PC-9 (cell line): ENCODE data around the gene ZNF839. TPM values are rescaled to one million over a fixed set of nuclear protein-coding genes. Genes with fewer than 3 reads are reported as not detected.

Experiments
- BruUV-seq: library from RNA; stranded (reverse); fragments of 400-500 nt; replicated peaks from 2 replicates; lab custom pipeline; 2021; lab: Mats Ljungman, UMichigan
- CTCF ChIA-PET: fragments of 300-600 bp; sonication (Branson Sonifier 250); formaldehyde crosslinking; loops from one replicate; lab custom pipeline; 2022; ENCODE audit warnings: antibody characterized with exemption; lab: Charles Lee
- POLR2A ChIA-PET: fragments of 300-600 bp; sonication (Branson Sonifier 250); formaldehyde crosslinking; loops from one replicate; lab custom pipeline; 2022; ENCODE audit warnings: antibody characterized with exemption; ENCODE audit not compliant: unreplicated experiment; lab: Charles Lee
- DNase-seq, 2 experiments: peaks; one replicate each; pipeline versions ENCODE4 v3.0.0 to v3.0.0-alpha.2; 2015 to 2022; ENCODE audit warnings: mixed read lengths in 1 of 2
- H2AFZ ChIP-seq: fragments of 200-600 bp; sonication (generic); 2 replicates; pipeline ENCODE4 v1.8.1; 2017; ENCODE audit warnings: antibody characterized with exemption
- H3F3A ChIP-seq: fragments of 200-600 bp; sonication (generic); 2 replicates; pipeline ENCODE4 v1.8.1; 2017; ENCODE audit warnings: antibody characterized with exemption, mild to moderate bottlenecking, low read depth; ENCODE audit not compliant: insufficient read depth
- H3K27ac ChIP-seq: fragments of 200-600 bp; sonication (generic); 2 replicates; pipeline ENCODE4 v1.6.1; 2016; ENCODE audit warnings: mixed run types
- H3K27me3 ChIP-seq: fragments of 200-600 bp; sonication (generic); 2 replicates; pipeline ENCODE4 v1.6.1; 2016; ENCODE audit warnings: low read depth, mixed run types; ENCODE audit not compliant: insufficient read depth
- H3K36me3 ChIP-seq: fragments of 200-600 bp; sonication (generic); 2 replicates; pipeline ENCODE4 v1.6.1; 2016; ENCODE audit warnings: low read depth, mixed run types
- H3K4me1 ChIP-seq: fragments of 200-600 bp; sonication (generic); replicated peaks from 2 replicates; pipeline ENCODE4 v1.6.1; 2016; ENCODE audit warnings: mixed run types; ENCODE audit not compliant: insufficient read depth
- H3K4me2 ChIP-seq: fragments of 200-600 bp; sonication (generic); 2 replicates; pipeline ENCODE4 v1.6.1; 2017; ENCODE audit warnings: mixed run types
- H3K4me3 ChIP-seq: fragments of 200-600 bp; sonication (generic); 2 replicates; pipeline ENCODE4 v1.6.1; 2016; ENCODE audit warnings: mixed run types
- H3K79me2 ChIP-seq: fragments of 200-600 bp; sonication (generic); 2 replicates; pipeline ENCODE4 v1.6.1; 2017; ENCODE audit warnings: low read depth, mixed run types
- H3K9me2 ChIP-seq: fragments of 200-600 bp; sonication (generic); 2 replicates; pipeline ENCODE4 v1.8.1; 2017; ENCODE audit warnings: mild to moderate bottlenecking; ENCODE audit not compliant: insufficient read depth
- H3K9me3 ChIP-seq: fragments of 200-600 bp; sonication (generic); 2 replicates; pipeline ENCODE4 v1.8.1; 2016; ENCODE audit warnings: low read depth; ENCODE audit not compliant: insufficient read depth
- H4K20me1 ChIP-seq: fragments of 200-600 bp; sonication (generic); 2 replicates; pipeline ENCODE4 v1.8.1; 2017; ENCODE audit not compliant: insufficient read depth
- CTCF ChIP-seq: fragments of 200-600 bp; sonication (generic); conservative IDR thresholded peaks from 2 replicates; pipeline ENCODE4 v1.6.1; 2017; ENCODE audit warnings: mixed run types, antibody characterized with exemption, mild to moderate bottlenecking, moderate library complexity
- EZH2 ChIP-seq: fragments of 200-600 bp; sonication (generic); IDR thresholded peaks from 2 replicates; pipeline ENCODE4 v1.8.0; 2017; ENCODE audit warnings: antibody characterized with exemption, low read depth
- intact Hi-C: fragments of 100-400 bp; cut with micrococcal nuclease; formaldehyde crosslinking; loops from one replicate; pipeline ENCODE4 v1.10.0; 2022; ENCODE audit not compliant: unreplicated experiment
- total RNA-seq: library from RNA; stranded (reverse); gene quantifications from 2 replicates; pipeline ENCODE4 v1.2.3, GENCODE V29; 2021

Gene ZNF839
- total RNA-seq, 1 experiment from 2014 or later = 11.8 TPM

GRCh38 chr14:102318781-102319276 lies 717 bp upstream of the ZNF839 start:
- DNase-seq = no peak
- Histone ChIP-seq H3K9me2 (no peaks in the 10 kb centered on the region), H3K9me3 (no peaks in the 10 kb centered on the region), H3K79me2 (peaks cover 18% of the 10 kb centered on the region), H3K4me2 (peak overlapping the region; percentile 78), H2AFZ (peak overlapping the region; percentile 92), H3K27me3 (no peaks in the 10 kb centered on the region), H3K36me3 (no peaks in the 10 kb centered on the region), H3F3A (peaks cover 56% of the 10 kb centered on the region), H3K27ac (peak overlapping the region; percentile 55), H3K4me3 (peak overlapping the region; percentile 69), H3K4me1 (peaks cover 38% of the 10 kb centered on the region), H4K20me1 (no peaks in the 10 kb centered on the region)
- POLR2A ChIA-PET = no interaction called here
- intact Hi-C loops = loop anchor here (5.0 to 10.0 kb wide), 2 partner anchors 188 to 614 kb away; partner anchors contain the start of gene ANKRD9
- no peak for TF ChIP-seq CTCF
- TF ChIP-seq EZH2 = no peak
- no TSS peak for BruUV-seq
- CTCF ChIA-PET = no interaction called here

GRCh38 chr14:102320033-102320660 lies 601 bp downstream of the ZNF839 start:
- peak; percentile 17 to 46 for DNase-seq
- peak overlapping the region; percentile 100 for H3K4me2 ChIP-seq
- peaks cover 52% of the 10 kb centered on the region for H3F3A ChIP-seq
- H3K27me3 ChIP-seq = no peaks in the 10 kb centered on the region
- no peaks in the 10 kb centered on the region for H3K9me2 ChIP-seq
- ChIA-PET POLR2A (no interaction called here), CTCF (no interaction called here)
- H3K27ac ChIP-seq = peak overlapping the region; percentile 37
- peaks cover 18% of the 10 kb centered on the region for H3K79me2 ChIP-seq
- no peaks in the 10 kb centered on the region for H4K20me1 ChIP-seq
- H2AFZ ChIP-seq = peak overlapping the region; percentile 92
- peaks cover 31% of the 10 kb centered on the region for H3K4me1 ChIP-seq
- peaks cover under 1% of the 10 kb centered on the region; the same call in 1 of the 2 replicates for H3K36me3 ChIP-seq
- H3K9me3 ChIP-seq = no peaks in the 10 kb centered on the region
- intact Hi-C loops = no loop called here
- TF ChIP-seq CTCF (no peak), EZH2 (no peak)
- BruUV-seq = no TSS peak
- peak overlapping the region; percentile 69 for H3K4me3 ChIP-seq

DNA sequence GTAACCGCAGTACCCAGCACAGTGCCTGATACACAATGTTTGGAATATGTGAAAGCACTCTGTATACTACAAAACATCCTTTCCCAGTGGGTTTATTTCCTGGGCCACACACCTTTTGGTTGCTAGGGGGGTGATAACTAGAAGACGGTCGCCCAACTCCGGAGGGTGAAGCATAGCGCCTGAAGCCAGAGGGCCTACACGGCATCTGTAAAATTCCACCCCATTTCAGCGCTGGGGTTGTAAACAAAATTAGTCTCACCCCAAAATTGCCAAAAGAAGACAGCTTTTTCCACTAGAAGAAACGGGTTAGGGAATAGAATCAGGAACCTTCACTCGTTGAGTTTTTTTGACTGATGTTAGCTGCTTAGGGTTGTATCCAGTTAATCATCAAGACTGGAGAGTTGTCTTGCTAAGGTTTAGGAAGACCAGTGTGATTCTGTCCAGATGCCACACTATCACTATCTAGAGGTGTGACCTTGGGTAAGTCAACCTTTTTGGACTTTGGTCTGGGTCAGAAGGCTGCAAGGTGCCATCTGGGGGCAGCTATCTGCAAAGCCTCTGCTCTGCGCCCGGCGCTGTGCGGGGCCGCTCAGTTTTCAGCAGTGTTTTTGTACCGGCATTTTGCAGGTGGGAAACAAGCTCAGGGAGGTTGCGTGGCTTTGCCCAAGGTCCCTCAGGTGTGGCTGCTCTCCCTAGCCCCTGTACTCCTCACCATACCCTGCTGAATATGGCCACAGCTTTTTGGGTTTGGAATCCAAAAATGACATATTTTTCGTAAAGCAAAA lies 1.3 kb downstream of the ZNF839 start:
- intact Hi-C loops = no loop called here
- TSS peak; percentile 33 for BruUV-seq

More for the DNA sequence above, 1.3 kb downstream of the ZNF839 start:
- TF ChIP-seq CTCF (no peak), EZH2 (no peak)
- Histone ChIP-seq H3K36me3 (peaks cover 5% of the 10 kb centered on the region; the same call in 1 of the 2 replicates), H3K79me2 (peaks cover 18% of the 10 kb centered on the region), H3F3A (peaks cover 52% of the 10 kb centered on the region), H3K4me2 (peak overlapping the region; percentile 100), H3K27me3 (no peaks in the 10 kb centered on the region), H3K27ac (0 out of 2 replicates have a peak overlapping the region, but pooled peaks have one; percentile 37), H3K4me3 (peak overlapping the region; percentile 69), H2AFZ (no peak overlapping the region), H3K9me2 (no peaks in the 10 kb centered on the region), H3K4me1 (peaks cover 31% of the 10 kb centered on the region), H3K9me3 (no peaks in the 10 kb centered on the region), H4K20me1 (no peaks in the 10 kb centered on the region)
- no peak for DNase-seq
- ChIA-PET POLR2A (no interaction called here), CTCF (interaction anchor here (0.5 kb wide), 1 partner anchor 274 kb away, joined by 10 read pairs; no protein-coding TSS in a partner anchor)
